Lung (tissue), 12 donors: ENCODE data around the gene C20orf173. TPM values are rescaled to one million over a fixed set of nuclear protein-coding genes. Genes with fewer than 3 reads are reported as not detected.
"Not testable (repeated sequence)": the region's sequence is repeated elsewhere in the genome, so short reads cannot be mapped to it uniquely, and the experiment has no call there.

ENCODE experiments used
- ATAC-seq: fragments of 200-7000 bp; cut with Tn5 transposase; one replicate; pipeline ENCODE4 v1.9.1; 2020; ENCODE audit warnings: moderate number of reproducible peaks; ENCODE audit not compliant: insufficient read depth, low FRiP score
- DNase-seq, 3 donors: peaks; one replicate each; pipeline ENCODE4 v3.0.0-alpha.2; 2013 to 2017
- H3K27ac ChIP-seq, 2 donors: one replicate each; pipeline ENCODE4 v1.5.1; 2013; ENCODE audit warnings: mild to moderate bottlenecking in 2 of 2, moderate library complexity in 2 of 2, control low read depth in 1 of 2, inconsistent platforms in 1 of 2, low read depth in 1 of 2, low read length in 1 of 2
- H3K27me3 ChIP-seq, 3 donors: one replicate each; pipeline ENCODE4 v1.5.1; 2013; ENCODE audit warnings: low read length in 2 of 3; ENCODE audit not compliant: control insufficient read depth in 3 of 3, insufficient read depth in 3 of 3
- H3K36me3 ChIP-seq, 4 donors: one replicate each; pipeline ENCODE4 v1.5.1; 2013; ENCODE audit warnings: low read length in 4 of 4, mild to moderate bottlenecking in 1 of 4, moderate library complexity in 1 of 4; ENCODE audit not compliant: control insufficient read depth in 4 of 4, insufficient read depth in 4 of 4
- H3K4me1 ChIP-seq, 5 donors: one replicate each; pipeline ENCODE4 v1.5.1; 2013; ENCODE audit warnings: low read length in 5 of 5, mild to moderate bottlenecking in 2 of 5, moderate library complexity in 1 of 5; ENCODE audit not compliant: control insufficient read depth in 5 of 5, insufficient read depth in 5 of 5
- H3K4me3 ChIP-seq: one replicate; pipeline ENCODE4 v1.5.1; 2013; ENCODE audit warnings: mild to moderate bottlenecking, control low read depth, moderate library complexity
- H3K9ac ChIP-seq, 2 donors: one replicate each; pipeline ENCODE4 v1.5.1; 2013; ENCODE audit warnings: low read length in 2 of 2, control low read depth in 1 of 2; ENCODE audit not compliant: insufficient read depth in 1 of 2
- H3K9me3 ChIP-seq, 4 donors: one replicate each; pipeline ENCODE4 v1.5.1; 2013; ENCODE audit warnings: low read length in 3 of 4, mild to moderate bottlenecking in 1 of 4, moderate library complexity in 1 of 4; ENCODE audit not compliant: control insufficient read depth in 4 of 4, insufficient read depth in 3 of 4
- WGBS, 2 donors: extraction: QIAGEN DNeasy Blood & Tissue Kit; methylation state at CpG; one replicate each; pipeline ENCODE4 v1.1.7; 2013; 5-methylcytosine and 5-hydroxymethylcytosine counted together
- polyA plus RNA-seq, 2 donors: library from polyadenylated mRNA; stranded (reverse); fragments of 200-250 nt; gene quantifications; one replicate each; pipeline ENCODE4 v1.2.1, GENCODE V29; 2013
- total RNA-seq, 2 donors: library from RNA; depleted of rRNA in 1 of 2; stranded (reverse); fragments of >200 nt in 1 of 2; gene quantifications; one replicate each; pipeline ENCODE4 v1.2.1, GENCODE V29; 2014 to 2021
- TF ChIP-seq, protein P1 (sequence below): IDR thresholded peaks from 2 replicates; pipeline ENCODE4 v1.5.1; 2012; ENCODE audit warnings: mild to moderate bottlenecking; ENCODE audit errors: control extremely low read depth, extremely low read depth
- donor health status: control.
- donor health status: control.
- donor health status: Bipolar disorder and iron deficiency.
- donor health status: healthy.
- donor health status: DM: yes; HTN: yes; CAD: no.

Gene C20orf173
- total and polyA plus RNA-seq, 4 donors: not detected

DNA sequence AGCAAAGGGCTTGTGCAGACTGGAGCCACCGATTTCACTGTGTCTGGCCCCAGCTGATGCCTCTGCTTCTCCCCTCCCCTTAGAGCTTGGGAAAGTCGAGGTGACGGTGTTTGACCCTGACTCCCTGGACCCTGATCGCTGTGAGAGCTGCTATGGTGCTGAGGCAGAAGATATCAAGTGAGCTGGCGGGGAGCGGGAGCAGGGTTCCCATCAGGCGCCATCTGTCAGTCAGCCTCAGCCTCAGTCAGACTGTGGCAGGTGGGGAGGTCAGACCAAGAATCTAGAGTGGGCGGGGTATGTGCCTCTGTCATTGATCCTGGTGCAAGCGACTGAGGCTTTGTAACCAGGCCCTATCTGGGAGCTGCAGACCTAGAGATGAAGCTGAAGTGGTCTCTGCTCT is 17.9 kb upstream of the C20orf173 start:
- ATAC-seq: no peak
- no peaks in the 10 kb centered on the region for H3K27me3 ChIP-seq
- H3K9ac ChIP-seq: no peak overlapping the region
- H3K4me3 ChIP-seq: no peak overlapping the region
- no peak for DNase-seq
- H3K27ac ChIP-seq: no peak overlapping the region
- H3K36me3 ChIP-seq: peaks cover 19 to 42% (median 29%) of the 10 kb centered on the region in 4 donors
- no peaks in the 10 kb centered on the region for H3K9me3 ChIP-seq
- TF ChIP-seq, protein P1, sequence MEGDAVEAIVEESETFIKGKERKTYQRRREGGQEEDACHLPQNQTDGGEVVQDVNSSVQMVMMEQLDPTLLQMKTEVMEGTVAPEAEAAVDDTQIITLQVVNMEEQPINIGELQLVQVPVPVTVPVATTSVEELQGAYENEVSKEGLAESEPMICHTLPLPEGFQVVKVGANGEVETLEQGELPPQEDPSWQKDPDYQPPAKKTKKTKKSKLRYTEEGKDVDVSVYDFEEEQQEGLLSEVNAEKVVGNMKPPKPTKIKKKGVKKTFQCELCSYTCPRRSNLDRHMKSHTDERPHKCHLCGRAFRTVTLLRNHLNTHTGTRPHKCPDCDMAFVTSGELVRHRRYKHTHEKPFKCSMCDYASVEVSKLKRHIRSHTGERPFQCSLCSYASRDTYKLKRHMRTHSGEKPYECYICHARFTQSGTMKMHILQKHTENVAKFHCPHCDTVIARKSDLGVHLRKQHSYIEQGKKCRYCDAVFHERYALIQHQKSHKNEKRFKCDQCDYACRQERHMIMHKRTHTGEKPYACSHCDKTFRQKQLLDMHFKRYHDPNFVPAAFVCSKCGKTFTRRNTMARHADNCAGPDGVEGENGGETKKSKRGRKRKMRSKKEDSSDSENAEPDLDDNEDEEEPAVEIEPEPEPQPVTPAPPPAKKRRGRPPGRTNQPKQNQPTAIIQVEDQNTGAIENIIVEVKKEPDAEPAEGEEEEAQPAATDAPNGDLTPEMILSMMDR: no peak
- WGBS, 2 donors: 84% methylated on average over 9 of the region's 9 CpGs
- peaks cover 0 to 18% (median 5%) of the 10 kb centered on the region in 5 donors for H3K4me1 ChIP-seq

DNA sequence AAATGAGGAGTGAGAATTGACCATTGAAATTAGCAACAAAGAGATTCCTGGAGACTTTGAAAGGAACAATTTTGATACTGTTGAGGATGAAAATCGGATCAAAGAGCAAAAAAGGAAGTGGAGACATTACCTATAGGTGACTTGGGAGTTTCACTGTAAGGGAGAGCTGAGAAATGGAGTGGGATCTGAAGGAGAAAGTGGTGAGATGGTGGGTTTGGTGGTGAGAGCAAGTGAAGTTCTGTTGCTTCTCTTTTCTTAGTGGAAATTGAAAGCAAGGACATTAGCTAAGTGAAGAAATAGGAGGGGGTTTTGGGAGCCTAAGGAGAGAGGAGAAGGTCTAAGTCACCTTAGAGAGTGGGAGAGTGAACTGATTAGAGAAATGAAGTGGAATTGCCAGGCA is 16.7 kb upstream of the C20orf173 start:
- WGBS, 2 donors: 85 to 87% methylated on average over 1 of the region's 1 CpG
- no peaks in the 10 kb centered on the region for H3K9me3 ChIP-seq
- H3K36me3 ChIP-seq: peaks cover 18 to 38% (median 21%) of the 10 kb centered on the region in 4 donors
- H3K4me3 ChIP-seq: no peak overlapping the region
- H3K27ac ChIP-seq: no peak overlapping the region
- TF ChIP-seq, protein P1: no peak
- no peak overlapping the region for H3K9ac ChIP-seq
- no peak for DNase-seq
- no peaks in the 10 kb centered on the region for H3K27me3 ChIP-seq
- H3K4me1 ChIP-seq: peaks cover 3 to 13% (median 5%) of the 10 kb centered on the region in 5 donors
- ATAC-seq: no peak

DNA sequence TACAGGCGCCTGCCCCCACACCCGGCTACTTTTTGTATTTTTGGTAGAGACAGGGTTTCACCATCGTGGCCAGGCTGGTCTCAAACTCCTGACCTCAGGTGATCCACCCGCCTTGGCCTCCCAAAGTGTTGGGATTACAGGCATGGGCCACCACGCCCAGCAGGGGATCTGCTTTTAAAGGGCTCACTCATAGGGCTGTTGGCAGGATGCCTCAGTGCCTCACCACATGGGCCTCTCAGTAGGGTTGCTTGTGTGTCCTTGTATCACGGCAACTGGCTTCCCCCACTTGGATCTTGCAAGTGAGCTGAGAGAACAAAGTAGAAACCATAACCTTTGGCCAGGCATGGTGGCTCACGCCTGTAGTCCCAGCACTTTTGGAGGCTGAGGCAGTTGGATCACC is 15.5 kb upstream of the C20orf173 start:
- Histone ChIP-seq H3K4me1 (peaks cover 3 to 11% (median 5%) of the 10 kb centered on the region in 5 donors), H3K36me3 (peaks cover 13 to 37% (median 20%) of the 10 kb centered on the region in 4 donors)
- H3K9me3 ChIP-seq, H3K4me3 ChIP-seq, DNase-seq, H3K27me3 ChIP-seq, H3K27ac ChIP-seq, ATAC-seq, H3K9ac ChIP-seq: not testable (repeated sequence)
- 95 to 96% methylated on average over 7 of the region's 7 CpGs for WGBS, 2 donors

DNA sequence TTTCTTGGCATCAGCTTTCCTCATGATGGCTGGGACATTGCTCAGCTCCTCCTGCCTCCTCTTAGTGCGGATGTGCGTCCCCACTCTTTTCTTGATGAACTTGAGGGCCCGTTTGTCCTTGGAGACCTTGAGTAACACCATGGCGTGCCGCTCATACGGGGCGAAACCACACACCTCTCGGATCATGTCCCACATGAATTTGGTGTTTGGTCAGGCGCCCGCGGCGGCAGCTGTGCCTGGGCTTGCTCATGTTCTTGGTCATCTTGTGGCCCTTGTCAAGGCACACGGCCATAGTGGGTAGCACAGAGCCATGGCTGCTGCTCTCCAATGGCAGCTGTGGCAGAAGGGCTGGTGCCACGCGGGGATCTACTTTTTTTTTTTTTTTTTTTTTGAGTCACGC is 15.0 kb upstream of the C20orf173 start:
- Histone ChIP-seq H3K4me1 (peaks cover 3 to 14% (median 5%) of the 10 kb centered on the region in 5 donors), H3K27ac (no peak overlapping the region), H3K9me3 (no peaks in the 10 kb centered on the region), H3K27me3 (no peaks in the 10 kb centered on the region), H3K4me3 (no peak overlapping the region), H3K36me3 (peaks cover 12 to 35% (median 18%) of the 10 kb centered on the region in 4 donors), H3K9ac (no peak overlapping the region)
- TF ChIP-seq, protein P1: no peak
- DNase-seq (no peak), ATAC-seq (no peak)
- 94 to 98% methylated on average over 15 to 16 of the region's 16 CpGs for WGBS, 2 donors
